HG02840 (cell line): ENCODE results near the gene CHRNA9.

Source experiments
- ATAC-seq: cut with Tn5 transposase; IDR thresholded peaks from one replicate; pipeline ENCODE4 v1.9.1; 2021; ENCODE audit warnings: mild to moderate bottlenecking, moderate library complexity, moderate number of reproducible peaks; ENCODE audit not compliant: unreplicated experiment, low FRiP score

Gene CHRNA9

DNA sequence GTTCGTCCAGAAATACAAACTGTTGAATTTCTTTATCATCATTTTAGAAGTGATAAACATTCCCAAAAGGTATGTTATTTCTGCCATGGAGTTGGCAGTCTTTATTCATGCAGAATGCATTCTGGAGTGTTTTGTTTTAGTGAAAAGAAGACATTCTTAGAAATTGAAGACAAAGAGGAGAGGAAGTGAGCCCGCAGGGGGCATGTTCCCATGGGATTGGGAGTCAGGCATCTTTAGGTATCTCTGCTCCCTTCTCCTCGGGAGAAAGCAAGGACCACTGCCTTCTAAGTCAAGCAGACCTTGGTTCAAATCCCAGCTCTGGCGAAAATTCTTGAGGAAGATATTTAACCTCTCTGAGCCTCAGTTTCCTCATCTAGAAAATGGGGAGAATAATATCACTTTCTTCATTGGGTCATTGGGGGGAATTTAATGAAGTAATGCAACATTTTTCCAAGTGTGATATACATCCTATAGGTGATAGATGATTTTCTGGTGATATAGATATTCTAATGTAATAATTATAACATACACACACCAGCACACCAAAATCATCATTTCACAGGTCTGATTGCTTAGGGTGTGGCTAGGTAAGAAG lies 26.5 kb upstream of the CHRNA9 start:
- no peak for ATAC-seq

DNA sequence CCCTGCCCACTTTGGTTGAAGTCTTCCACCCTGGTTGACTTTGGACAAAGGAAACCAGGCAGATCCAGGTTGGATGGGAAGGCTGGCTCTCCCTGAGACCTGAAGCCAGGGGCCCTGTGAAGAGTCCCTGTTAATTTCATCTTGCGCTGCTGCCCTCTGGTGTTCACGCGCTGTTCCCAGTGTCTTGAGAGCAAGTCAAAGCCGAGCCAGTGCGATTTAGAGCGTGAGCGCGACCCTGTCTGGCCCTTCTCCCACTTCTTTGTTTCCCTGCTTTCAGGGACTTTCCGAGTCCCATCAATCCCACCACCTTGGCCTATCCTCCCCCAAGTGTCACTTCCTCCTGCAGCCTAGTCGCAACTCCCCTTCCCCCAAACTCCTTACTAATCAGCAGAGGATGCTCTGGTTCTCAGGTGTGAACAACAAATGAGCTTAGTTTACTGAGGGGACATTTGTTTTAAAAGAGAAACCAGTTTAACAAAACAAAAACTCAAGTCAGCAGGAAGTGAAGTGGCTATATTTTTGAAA lies 25.8 kb upstream of the CHRNA9 start:
- ATAC-seq: no peak

DNA sequence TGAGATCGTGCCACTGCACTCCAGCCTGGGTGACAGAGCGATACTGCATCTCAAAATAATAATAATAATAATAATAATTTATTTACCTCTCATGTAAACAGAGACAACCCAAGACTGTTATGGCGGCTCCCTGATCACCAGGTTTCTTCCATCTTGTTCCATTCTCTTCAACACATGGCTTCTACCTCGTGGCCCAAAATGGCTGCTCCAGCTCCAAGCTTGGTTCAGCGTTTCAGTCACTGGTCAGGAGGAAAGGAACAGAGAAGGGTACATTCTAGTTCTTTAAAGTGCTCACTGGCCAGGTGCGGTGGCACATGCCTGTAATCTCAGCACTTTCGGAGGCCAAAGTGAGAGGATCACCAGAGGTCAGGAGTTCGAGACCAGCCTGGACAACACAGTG lies 24.9 kb upstream of the CHRNA9 start:
- no peak for ATAC-seq

DNA sequence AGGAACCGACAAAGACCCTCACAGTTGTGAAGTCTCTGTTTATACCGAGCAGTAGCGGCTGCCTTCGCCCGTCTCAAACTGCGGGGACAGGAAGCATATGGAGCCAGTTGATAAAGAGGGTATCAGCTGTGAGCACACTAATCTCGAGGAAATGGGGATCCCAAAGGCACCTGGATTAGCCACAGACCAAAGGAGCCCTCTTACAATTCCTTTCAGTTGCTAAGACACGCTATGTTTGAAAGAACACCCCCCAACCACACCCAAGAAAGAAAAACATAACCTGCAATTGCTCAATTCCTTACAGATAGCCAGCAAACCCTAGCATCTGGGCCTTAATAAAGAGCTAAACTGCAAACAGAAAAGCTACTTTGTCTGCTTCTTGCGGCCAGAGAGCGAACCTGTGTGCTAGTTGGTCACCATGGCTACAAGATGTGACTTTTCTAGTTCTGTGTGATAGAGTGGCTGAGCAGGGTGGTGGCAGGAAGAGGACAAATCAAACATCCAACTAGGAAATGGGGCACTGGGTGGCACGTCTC lies 23.3 kb upstream of the CHRNA9 start:
- ATAC-seq: no peak

DNA sequence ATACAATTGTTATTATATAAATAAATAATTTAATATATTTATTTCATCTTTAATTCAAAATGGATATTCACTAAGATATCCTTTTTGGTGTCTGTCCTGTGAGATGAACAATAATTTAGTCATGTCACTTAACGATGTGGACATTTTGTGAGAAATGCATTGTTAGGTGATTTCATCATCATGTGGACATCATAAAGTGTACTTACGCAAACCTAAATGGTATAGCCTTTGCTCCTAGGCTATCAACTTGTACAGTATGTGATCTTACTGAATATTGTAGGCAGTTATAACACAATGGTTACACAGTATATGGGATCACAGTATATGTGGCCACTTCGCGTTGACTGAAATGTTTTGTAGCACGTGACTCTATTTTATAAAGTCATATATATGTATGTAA lies 20.2 kb upstream of the CHRNA9 start:
- no peak for ATAC-seq

DNA sequence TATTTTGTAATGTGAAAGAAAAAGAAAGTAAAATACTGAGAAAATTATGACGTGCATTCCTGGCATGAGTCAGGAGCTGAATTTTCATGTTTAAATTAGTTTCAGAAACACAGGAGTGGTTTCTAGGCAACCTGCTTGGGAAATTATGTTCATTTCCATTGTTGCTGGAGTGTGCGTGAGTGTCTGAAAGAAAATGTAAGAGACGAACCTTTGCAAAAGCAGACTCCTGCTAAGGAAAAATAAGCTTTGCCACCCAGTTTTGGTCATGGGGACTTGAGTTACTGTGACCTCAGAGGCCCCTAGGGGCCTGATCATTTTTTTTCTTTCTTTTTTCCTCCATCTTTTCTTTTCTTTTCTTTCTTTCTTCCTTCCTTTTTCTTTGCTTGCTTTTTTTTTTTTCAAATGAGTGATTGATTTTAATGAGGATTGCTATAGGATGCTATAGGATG lies 18.8 kb upstream of the CHRNA9 start:
- no peak for ATAC-seq

DNA sequence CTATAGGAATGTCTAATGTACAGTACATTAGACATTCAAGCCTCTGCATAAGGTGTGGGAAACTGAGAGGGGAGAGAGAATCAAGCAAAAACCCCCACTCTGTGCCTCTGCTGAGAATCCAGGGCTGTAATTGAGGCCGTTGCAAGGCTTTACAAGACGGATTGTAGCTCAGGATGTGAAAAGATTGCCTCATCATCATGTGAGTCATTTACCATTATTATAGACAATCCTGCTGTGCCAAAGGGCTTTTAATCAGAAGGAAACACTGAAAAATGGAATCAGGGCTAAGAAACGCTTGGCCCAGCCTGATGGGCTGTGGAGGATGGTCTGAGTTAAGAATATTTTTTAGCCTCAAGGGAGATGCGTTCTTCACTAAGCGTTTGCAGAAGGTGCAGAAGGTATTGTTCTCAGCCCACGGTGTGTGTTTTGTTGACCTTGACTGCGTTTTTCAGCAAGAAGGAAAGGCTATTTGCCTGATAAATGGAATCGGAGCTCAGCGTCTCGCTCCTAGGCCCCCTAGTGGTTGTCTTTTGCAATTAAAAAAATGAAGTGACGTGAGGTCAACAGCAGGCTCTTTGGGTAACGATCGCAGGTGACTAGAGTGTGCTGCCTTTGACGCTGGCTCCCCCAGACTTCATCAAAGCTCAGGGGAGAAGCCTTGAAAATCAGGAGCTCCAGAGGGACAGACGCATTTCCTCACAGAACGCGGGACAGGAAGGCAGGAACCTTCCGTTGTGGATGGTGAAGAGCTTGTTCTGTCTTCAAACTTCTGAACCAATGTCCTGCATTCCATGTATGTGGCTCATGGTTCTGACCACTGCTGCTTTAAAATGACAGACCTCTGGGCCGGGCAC lies 18.1 kb upstream of the CHRNA9 start:
- peak; percentile 55 for ATAC-seq

DNA sequence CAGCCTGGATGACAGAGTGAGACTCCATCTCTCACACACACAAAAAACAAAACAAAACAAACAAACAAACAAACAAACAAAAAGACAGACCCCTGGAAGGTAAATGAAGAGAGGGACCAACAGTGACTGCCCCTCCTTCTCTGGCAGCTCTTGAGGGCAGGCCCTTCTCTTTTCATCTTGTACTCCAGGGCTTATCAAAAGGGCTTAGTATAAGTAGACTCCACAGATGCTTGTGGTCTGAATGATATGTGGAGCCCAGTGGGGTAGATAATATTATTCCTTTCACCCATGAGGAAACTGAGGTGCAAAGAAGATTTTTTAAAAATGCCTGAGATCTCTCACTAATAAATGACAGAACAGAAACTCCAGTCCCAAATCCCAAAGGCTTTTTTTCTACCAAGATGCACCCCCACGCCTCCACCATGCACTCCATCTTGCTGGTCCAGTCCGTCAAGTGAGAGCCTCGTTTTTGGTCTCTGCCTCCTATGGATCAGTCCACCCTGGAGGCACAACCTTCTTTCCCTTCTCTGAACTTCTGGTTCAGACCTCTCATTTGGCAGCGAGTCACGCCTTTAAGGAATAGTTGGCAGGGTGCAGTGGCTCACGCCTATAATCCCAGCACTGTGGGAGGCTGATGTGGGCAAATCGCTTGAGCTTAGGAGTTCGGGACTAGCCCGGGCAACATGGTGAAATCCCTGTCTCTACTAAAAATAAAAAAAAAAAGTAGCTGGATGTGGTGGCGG lies 17.0 kb upstream of the CHRNA9 start:
- no peak for ATAC-seq

DNA sequence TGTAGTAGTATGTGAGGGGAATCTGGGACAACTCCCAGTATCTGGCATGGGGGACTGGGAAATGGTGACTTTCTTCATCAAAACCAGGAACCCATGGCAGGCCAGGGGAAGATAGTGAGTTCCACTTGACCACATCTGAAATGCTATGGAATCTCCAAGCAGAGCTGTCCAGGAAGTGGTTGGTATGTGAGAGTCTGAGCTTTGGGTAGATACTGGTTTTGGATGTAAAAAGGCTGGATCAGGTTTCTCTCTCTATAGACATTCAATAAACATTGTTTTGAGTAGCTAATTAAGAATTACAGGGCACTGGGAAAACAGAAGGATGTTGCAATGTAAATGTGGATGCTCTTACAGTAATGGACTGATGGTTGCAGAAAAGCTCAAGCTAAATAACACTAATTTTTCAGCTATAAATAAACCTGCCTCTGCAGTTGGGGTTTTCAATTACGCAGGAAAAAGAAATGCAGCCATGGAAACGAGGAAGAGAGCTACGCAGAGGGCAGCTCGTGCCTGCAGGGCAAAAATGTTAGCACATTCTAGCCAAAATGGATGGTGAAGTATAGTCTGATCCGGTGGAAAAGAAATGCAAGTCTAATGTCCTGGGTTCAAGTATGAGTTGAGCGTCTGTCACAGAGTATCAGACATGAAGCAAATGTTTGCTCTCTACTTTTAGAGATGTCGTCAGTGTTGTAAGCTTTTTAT lies 13.4 kb upstream of the CHRNA9 start:
- no peak for ATAC-seq

DNA sequence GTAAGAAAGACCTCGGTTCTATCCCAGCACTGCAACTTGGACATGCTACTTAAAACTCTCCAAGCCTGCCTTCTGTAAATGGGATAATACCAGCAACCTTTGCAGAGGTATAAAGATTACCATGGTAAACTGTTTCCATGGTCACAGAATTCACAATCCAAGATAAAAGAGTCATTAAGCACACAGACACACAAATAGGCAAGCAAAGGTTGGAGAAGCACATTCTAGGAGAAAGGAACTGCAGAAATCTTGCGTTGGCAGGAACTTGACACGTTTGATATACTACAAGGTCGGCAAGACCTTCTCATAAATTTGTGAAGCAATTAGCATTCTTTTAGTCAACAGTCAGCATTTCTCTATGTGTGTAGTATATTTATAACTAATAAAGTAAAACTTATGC lies 12.3 kb upstream of the CHRNA9 start:
- no peak for ATAC-seq

DNA sequence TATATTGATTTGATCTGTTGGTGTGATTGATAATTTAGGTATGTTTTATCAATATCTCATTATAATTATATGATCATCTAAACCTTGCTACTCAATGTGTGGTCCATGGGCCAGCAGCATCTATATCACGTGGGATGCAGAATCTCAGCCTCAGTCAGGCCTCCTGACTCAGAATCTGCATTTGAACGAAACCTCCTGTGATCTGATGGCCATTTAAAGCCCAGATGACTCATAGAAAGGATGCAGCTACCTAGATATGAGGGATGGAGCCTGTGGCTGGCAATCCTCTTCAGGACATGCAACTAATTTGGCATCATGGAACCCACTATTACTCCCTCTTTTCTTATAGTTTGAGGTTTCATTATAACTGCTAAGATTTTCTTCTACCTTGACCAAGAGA lies 11.3 kb upstream of the CHRNA9 start:
- no peak for ATAC-seq

DNA sequence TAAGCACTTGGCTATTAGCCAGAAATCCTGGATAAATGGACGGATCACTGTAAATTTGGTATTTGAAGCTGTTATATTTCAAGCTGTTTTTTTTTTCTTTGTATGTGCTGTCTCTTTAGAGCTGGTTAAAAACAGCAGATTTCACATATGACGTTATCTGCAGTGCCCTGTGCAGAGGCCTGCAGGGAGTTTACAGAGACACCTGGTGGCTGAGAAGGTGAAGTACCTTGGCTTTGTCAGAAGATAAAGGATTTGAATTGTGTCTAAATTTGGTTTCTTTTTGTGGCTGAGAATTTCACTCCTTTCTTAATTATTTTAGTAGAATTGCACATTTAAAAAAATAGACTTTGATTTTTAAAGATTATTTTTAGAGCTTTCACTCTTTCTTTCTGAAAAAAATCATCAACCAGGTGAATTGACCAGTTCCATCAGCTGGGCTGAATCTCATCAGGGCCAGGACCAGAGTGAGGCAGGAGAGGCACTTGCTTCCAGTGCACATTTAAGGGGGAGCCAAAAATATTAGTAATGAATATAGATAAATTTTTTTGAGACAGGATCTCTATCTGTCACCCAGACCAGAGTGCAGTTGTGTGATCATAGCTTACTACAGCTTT lies 9.6 kb upstream of the CHRNA9 start:
- ATAC-seq: no peak

DNA sequence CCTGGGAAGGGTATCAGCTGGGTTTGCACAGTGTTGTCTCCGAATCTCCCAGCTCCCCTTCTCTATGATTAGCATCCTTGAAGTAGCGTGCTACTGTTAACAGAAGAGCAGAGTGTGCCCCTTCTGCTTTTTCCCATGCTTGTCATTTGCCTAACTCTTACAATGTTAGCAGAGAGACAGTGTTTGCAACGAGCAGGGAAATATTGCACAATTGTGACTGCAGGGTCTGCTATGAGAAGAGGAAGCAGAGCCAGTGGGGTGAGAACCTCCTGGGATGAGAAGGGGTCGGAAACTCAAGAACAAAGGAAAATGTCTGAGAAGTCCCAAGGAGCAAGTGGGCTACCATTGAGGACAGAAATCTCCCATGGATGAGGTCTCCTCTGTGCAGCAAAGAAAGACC lies 7.8 kb upstream of the CHRNA9 start:
- no peak for ATAC-seq

DNA sequence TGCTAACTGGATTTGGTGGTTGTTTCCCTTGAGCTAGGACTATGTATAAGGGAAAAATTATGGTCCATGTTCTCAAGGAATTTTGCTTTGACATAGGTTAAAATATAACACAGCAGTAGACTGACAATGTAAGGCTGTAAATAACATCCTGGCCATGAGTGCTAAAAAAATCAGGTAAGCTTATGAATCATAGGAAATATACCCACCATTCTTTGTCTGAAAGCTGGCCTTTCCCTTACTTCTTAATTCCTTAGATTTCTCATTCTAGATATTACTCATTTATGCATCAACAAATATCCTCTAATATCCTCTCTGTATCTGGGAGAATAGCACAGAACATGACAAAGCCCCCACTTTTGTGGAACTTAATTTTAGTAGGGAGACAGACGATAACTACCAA lies 6.8 kb upstream of the CHRNA9 start:
- no peak for ATAC-seq

DNA sequence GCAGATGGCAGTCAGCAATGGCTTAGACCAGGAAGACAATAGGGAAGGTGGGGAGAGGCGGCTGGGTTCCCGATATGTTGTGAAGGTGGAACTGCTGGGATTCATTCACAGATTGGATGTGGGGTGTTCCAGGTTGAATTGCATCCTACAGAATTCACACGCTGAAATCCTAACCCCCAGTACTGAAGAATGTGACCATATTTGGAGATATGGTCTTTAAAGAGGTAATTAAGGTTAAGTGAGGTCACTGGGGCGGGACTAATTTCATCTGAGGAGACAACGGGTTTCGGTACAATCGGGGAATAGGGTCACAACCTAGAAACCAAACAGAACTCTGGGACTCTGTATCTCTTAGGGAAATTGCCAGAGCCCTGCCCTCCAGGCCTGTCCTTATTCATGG lies 5.3 kb upstream of the CHRNA9 start:
- ATAC-seq: no peak

DNA sequence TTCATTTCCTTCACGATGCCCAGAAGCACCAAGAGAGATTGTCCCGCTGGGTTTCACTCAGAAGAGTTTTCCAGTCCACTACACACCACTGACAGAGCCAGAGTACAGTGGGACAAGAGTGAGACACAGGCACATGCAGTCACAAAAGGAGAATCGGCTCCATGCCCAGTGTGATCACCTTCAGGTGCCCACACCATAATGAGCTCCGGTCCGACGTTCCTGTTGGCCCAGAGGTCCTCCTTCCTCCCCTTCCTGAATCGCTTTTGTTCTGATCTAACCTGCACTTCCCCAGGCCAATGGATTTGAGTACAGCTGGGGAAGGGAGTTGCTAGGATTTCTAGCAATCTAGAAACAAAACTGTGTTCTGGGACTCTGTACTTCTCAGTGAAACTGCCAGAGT lies 4.6 kb upstream of the CHRNA9 start:
- no peak for ATAC-seq

DNA sequence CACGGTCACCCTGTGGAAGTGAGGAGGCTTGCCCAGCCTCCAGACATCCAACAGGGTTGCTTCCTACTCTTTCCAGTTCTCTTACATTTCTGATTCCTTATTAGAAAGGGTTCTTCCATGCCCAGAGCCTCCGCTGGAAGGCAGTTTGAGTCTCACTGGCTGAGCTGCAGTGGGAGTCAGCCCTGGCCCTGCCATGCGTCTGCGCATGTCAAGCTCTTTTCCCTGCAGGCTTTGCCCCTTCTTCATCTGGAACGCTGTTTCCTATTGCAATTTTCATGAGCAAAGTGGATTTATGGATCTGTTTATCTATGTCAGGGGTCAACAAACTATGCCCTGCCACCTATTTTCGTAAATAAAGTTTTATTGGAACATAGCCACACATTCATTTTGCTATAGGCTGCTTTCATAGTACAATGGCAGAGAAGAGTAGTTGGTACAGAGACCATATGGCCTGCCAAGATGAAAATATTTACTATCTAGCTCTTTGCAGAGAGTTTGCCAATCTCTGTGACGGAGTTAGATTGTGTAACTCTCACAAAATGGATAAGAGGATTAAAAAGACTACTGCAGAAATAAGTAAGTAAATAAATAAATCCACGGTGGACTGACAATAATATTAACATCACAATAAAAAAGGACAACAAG lies 3.9 kb upstream of the CHRNA9 start:
- no peak for ATAC-seq

DNA sequence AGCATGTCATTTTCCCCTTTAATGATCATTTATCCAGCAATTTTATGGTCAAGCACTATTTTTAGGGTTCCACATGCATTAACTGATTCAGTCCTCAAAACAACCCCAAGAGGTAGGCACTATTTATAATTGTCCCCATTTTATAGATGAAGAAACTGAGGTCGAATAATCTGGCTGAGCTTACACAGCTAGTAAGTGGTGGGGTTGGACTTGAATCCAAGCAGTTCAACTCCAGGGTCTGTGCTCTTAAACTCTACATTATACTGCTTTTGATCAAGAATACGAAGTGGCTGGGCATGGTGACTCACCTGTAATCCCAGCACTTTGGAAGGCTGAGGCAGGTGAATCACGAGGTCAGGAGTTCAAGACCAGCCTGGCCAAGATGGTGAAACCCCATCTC lies 3.2 kb upstream of the CHRNA9 start:
- ATAC-seq: no peak

DNA sequence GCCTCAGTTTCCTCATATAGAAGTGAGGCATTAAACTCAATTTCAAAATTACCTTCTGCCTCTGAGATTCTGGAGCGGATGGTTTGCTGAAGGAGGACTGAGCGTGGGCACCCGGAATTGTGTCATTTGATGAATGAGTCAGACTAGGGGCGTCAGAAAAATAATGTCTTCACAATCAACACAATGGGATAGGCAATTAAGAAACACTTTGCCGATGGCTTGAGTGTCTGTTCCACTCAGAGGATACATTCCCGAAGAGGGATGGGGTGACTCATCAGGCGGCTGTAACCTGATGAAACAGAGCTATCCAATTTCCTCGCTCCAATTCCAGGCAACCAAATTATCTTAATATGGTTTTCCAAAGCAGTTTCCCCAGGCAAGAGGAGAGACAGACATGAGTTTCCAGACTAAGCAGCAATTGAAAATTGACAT lies 1.2 kb upstream of the CHRNA9 start:
- no peak for ATAC-seq

DNA sequence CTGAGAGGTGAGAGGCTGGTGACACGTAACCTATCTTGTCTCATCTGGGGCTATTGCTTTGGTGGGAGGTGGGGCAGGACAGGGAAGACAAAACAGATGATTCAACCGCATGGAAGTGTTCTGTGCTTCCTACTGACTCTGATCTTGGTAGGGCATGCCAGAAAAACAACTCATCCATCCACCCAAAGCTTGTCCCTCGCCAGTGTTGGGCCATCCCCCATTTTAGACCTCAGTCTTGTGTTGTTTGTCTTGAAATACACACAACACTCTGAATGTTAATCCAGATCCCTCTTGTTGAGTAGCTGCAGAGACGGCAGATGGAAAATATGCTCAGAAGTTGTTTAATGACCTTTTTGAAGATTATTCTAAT lies 377 bp downstream of the CHRNA9 start:
- ATAC-seq: no peak
